Peyer's patch (tissue), 4 donors: ENCODE measurements around the gene DCK.

Experiments used
- CTCF ChIP-seq, 6 experiments: fragments of 450-650 bp in 4 of 6; fragments of 200-600 bp in 2 of 6; sonication (generic) in 1 of 6; IDR thresholded peaks; one replicate each; pipeline ENCODE4 v1.5.1; 2017 to 2019; ENCODE audit warnings: antibody characterized with exemption in 6 of 6, mild to moderate bottlenecking in 3 of 6, moderate library complexity in 1 of 6
- POLR2A ChIP-seq, 2 donors: fragments of 450-650 bp; IDR thresholded peaks; one replicate each; pipeline ENCODE4 v1.5.1; 2017; ENCODE audit warnings: antibody characterized with exemption in 2 of 2, mild to moderate bottlenecking in 2 of 2, moderate library complexity in 2 of 2

- TF ChIP-seq CTCF (IDR thresholded peaks at IDR 0.05), result no peak
- TF ChIP-seq POLR2A (IDR thresholded peaks at IDR 0.05), result no peak
These were observed 51.8 kb downstream of the DCK start for GRCh38 chr4:71045256-71045655.
